Dendritic cell treated with granulocyte-macrophage colony-stimulating factor and Interleukin-4, amounts not matched to agents 40 ng/mL and 50 ng/mL, for 4 days (primary cell): ENCODE results near the gene MYO5A.
"Not testable (repeated sequence)": the region's sequence is repeated elsewhere in the genome, so short reads cannot be mapped to it uniquely, and the experiment has no call there.

Experiments
- H3K27ac Mint-ChIP-seq: one replicate; pipeline ENCODE4 v1.8.0; 2022; ENCODE audit warnings: mild to moderate bottlenecking, mixed read lengths
- H3K27me3 Mint-ChIP-seq: one replicate; pipeline ENCODE4 v1.8.0; 2022; ENCODE audit warnings: mild to moderate bottlenecking, mixed read lengths
- H3K36me3 Mint-ChIP-seq: one replicate; pipeline ENCODE4 v1.8.0; 2022; ENCODE audit warnings: low read depth, mixed read lengths
- H3K4me1 Mint-ChIP-seq: one replicate; pipeline ENCODE4 v1.8.0; 2022; ENCODE audit warnings: low read depth, mixed read lengths
- H3K4me3 Mint-ChIP-seq: one replicate; pipeline ENCODE4 v1.8.0; 2022; ENCODE audit warnings: mild to moderate bottlenecking, moderate library complexity, mixed read lengths
- H3K9me3 Mint-ChIP-seq: one replicate; pipeline ENCODE4 v1.8.0; 2022; ENCODE audit warnings: mixed read lengths
- intact Hi-C: fragments of 100-400 bp; cut with micrococcal nuclease; formaldehyde crosslinking; loops from one replicate; pipeline ENCODE4 v1.15.0; 2022

The MYO5A gene

DNA sequence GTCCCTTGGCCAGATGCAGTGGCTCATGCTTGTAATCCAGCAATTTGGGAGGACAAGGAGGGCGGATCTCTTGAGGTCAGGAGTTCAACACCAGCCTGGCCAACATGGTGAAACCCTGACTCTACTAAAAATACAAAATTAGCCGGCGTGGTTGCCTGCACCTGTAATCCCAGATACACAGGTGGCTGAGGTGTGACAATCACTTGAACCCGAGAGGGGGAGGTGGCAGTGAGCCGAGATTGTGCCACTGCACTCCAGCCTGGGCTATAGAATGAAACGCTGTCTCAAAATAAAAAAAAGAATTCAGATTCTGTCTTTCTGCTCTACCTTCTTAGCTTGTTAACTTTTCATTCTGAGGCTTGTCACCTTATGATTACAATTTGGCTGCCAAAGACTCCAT is 22.1 kb downstream of the MYO5A start:
- Mint-ChIP-seq H3K4me3 (no peak overlapping the region), H3K27ac (no peak overlapping the region), H3K9me3 (no peaks in the 10 kb centered on the region), H3K4me1 (peaks cover 72% of the 10 kb centered on the region), H3K36me3 (peaks cover 6% of the 10 kb centered on the region), H3K27me3 (no peaks in the 10 kb centered on the region)
- intact Hi-C loops: no loop called here

DNA sequence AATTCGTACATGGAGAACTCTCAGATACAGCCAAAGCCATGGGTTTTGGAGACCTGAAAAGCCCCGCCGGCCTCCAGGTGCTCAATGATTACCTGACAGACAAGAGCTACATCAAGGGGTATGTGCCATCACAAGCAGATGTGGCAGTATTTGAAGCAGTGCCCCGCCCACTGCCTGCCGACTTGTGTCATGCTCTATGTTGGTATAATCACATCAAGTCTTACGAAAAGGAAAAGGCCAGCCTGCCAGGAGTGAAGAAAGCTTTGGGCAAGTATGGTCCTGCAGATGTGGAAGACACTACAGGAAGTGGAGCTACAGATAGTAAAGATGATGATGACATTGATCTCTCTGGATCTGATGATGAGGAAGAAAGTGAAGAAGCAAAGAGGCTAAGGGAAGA is 23.5 kb downstream of the MYO5A start:
- Mint-ChIP-seq H3K4me3 (no peak overlapping the region), H3K4me1 (peaks cover 65% of the 10 kb centered on the region), H3K27ac (peak overlapping the region; percentile 80), H3K36me3 (peaks cover 18% of the 10 kb centered on the region), H3K27me3 (no peaks in the 10 kb centered on the region), H3K9me3 (no peaks in the 10 kb centered on the region)
- intact Hi-C loops: no loop called here

DNA sequence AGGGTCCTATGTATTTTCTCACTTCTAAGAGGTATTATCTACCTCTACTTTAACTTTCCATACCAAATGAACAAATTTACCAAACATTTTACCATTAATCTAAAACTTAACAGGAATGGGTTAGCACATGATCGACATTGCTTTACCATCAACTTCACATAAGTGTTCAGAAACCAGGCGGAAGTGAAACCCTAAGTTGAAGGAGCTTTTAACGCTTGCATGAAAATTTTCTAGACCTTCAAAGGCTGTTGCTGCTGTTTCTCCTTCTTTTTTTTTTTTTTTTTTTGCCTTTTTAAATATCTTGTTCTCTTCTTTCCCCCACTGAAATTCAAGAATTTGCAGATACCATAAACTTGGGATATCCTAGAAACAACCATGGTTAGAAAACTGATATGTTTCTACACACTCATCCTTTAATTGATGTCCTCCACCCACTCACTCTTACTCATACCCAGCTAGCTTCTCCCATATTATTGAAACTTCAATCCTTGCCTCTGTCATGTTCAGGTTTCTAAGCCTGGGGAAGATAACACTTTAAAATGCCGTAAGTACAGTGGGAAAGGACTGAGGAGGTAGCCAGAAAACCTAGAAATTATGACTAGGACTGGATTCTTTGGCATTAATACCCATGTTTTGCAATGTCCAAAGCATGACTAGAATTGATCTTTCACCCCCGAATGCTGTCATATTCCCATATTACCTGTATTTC is 24.7 kb downstream of the MYO5A start:
- intact Hi-C loops: loop anchor here (5.0 kb wide), 1 partner anchor 37 kb away; no protein-coding TSS in a partner anchor
- Mint-ChIP-seq H3K27me3 (no peaks in the 10 kb centered on the region), H3K9me3 (no peaks in the 10 kb centered on the region), H3K36me3 (peaks cover 20% of the 10 kb centered on the region), H3K27ac (peak overlapping the region; percentile 80), H3K4me3 (peak overlapping the region; percentile 37), H3K4me1 (peaks cover 69% of the 10 kb centered on the region)

GRCh38 chr15:52502608-52503007 is 26.1 kb downstream of the MYO5A start:
- H3K27ac Mint-ChIP-seq: peak overlapping the region; percentile 80
- intact Hi-C loops: loop anchor here (5.0 kb wide), 1 partner anchor 35 kb away; no protein-coding TSS in a partner anchor

GRCh38 chr15:52499506-52499905 is 29.2 kb downstream of the MYO5A start:
- Mint-ChIP-seq H3K4me1 (peaks cover 57% of the 10 kb centered on the region), H3K9me3 (no peaks in the 10 kb centered on the region), H3K4me3 (no peak overlapping the region), H3K36me3 (peaks cover 20% of the 10 kb centered on the region), H3K27ac (peak overlapping the region; percentile 53), H3K27me3 (no peaks in the 10 kb centered on the region)
- intact Hi-C loops: no loop called here

More at GRCh38 chr15:52502608-52503007, 26.1 kb downstream of the MYO5A start:
- Mint-ChIP-seq H3K4me3 (no peak overlapping the region), H3K27me3 (no peaks in the 10 kb centered on the region), H3K4me1 (peaks cover 60% of the 10 kb centered on the region), H3K9me3 (no peaks in the 10 kb centered on the region), H3K36me3 (peaks cover 20% of the 10 kb centered on the region)

- peaks cover 49% of the 10 kb centered on the region for H3K4me1 Mint-ChIP-seq
- peaks cover 20% of the 10 kb centered on the region for H3K36me3 Mint-ChIP-seq
- no peak overlapping the region for H3K4me3 Mint-ChIP-seq
- H3K9me3 Mint-ChIP-seq: no peaks in the 10 kb centered on the region
- H3K27ac Mint-ChIP-seq: no peak overlapping the region
- intact Hi-C loops: no loop called here
- no peaks in the 10 kb centered on the region for H3K27me3 Mint-ChIP-seq
Measured at GRCh38 chr15:52498706-52499105, 30.0 kb downstream of the MYO5A start.

GRCh38 chr15:52496776-52497470 is 31.8 kb downstream of the MYO5A start:
- Mint-ChIP-seq H3K4me1 (peaks cover 47% of the 10 kb centered on the region), H3K9me3 (no peaks in the 10 kb centered on the region), H3K36me3 (peaks cover 14% of the 10 kb centered on the region), H3K27ac (peak overlapping the region; percentile 27), H3K27me3 (no peaks in the 10 kb centered on the region), H3K4me3 (no peak overlapping the region)
- intact Hi-C loops: no loop called here

- Mint-ChIP-seq H3K4me1 (peaks cover 53% of the 10 kb centered on the region), H3K4me3 (no peak overlapping the region), H3K36me3 (peaks cover 12% of the 10 kb centered on the region), H3K27me3 (no peaks in the 10 kb centered on the region), H3K27ac (peak overlapping the region; percentile 64), H3K9me3 (no peaks in the 10 kb centered on the region)
- intact Hi-C loops: no loop called here
Measured at GRCh38 chr15:52496175-52496574, 32.5 kb downstream of the MYO5A start.

- no peaks in the 10 kb centered on the region for H3K9me3 Mint-ChIP-seq
- no peak overlapping the region for H3K4me3 Mint-ChIP-seq
- peaks cover 46% of the 10 kb centered on the region for H3K4me1 Mint-ChIP-seq
- H3K27ac Mint-ChIP-seq: no peak overlapping the region
- H3K36me3 Mint-ChIP-seq: peaks cover 2% of the 10 kb centered on the region
- intact Hi-C loops: no loop called here
- no peaks in the 10 kb centered on the region for H3K27me3 Mint-ChIP-seq
Measured at GRCh38 chr15:52495125-52495524, 33.6 kb downstream of the MYO5A start.

DNA sequence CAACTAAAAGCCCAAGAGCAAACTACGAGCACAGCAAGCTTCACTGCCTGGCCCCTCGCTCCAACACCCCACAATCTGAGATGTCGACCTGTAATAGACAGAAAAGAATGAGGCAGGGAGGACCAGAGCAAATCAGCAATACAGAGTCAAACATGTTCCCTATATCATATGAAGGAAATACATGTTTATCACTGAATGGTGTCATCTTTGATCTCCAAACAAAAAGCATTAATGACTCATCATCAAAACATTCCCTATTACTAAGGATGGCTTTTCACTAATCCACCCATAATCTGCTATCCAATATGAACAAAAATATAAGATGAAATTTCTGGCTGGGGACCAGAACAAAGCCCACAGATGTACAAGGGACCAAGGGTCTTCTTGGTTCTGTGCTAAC is 34.7 kb downstream of the MYO5A start:
- no peak overlapping the region for H3K27ac Mint-ChIP-seq
- H3K36me3 Mint-ChIP-seq: no peaks in the 10 kb centered on the region
- no peak overlapping the region for H3K4me3 Mint-ChIP-seq
- H3K4me1 Mint-ChIP-seq: peaks cover 35% of the 10 kb centered on the region
- intact Hi-C loops: no loop called here
- H3K27me3 Mint-ChIP-seq: no peaks in the 10 kb centered on the region
- H3K9me3 Mint-ChIP-seq: no peaks in the 10 kb centered on the region

- Mint-ChIP-seq H3K9me3 (no peaks in the 10 kb centered on the region), H3K36me3 (peaks cover under 1% of the 10 kb centered on the region), H3K27me3 (no peaks in the 10 kb centered on the region), H3K4me3 (no peak overlapping the region), H3K27ac (no peak overlapping the region), H3K4me1 (peaks cover 46% of the 10 kb centered on the region)
- intact Hi-C loops: no loop called here
Measured at GRCh38 chr15:52492132-52492531, 36.5 kb downstream of the MYO5A start.

GRCh38 chr15:52491472-52491871 is 37.2 kb downstream of the MYO5A start:
- Mint-ChIP-seq H3K27me3 (no peaks in the 10 kb centered on the region), H3K4me1 (peaks cover 46% of the 10 kb centered on the region), H3K36me3 (peaks cover 7% of the 10 kb centered on the region), H3K9me3 (no peaks in the 10 kb centered on the region), H3K27ac (no peak overlapping the region), H3K4me3 (no peak overlapping the region)
- intact Hi-C loops: no loop called here

- H3K27ac Mint-ChIP-seq, H3K9me3 Mint-ChIP-seq, H3K27me3 Mint-ChIP-seq, intact Hi-C loops, H3K4me3 Mint-ChIP-seq: not testable (repeated sequence)
- Mint-ChIP-seq H3K36me3 (peaks cover 13% of the 10 kb centered on the region), H3K4me1 (peaks cover 47% of the 10 kb centered on the region)
Measured at GRCh38 chr15:52489430-52489829, 39.2 kb downstream of the MYO5A start.

GRCh38 chr15:52488830-52489229 is 39.9 kb downstream of the MYO5A start:
- peaks cover 13% of the 10 kb centered on the region for H3K36me3 Mint-ChIP-seq
- H3K4me1 Mint-ChIP-seq: peaks cover 53% of the 10 kb centered on the region
- H3K27ac Mint-ChIP-seq: no peak overlapping the region
- no peak overlapping the region for H3K4me3 Mint-ChIP-seq
- intact Hi-C loops: no loop called here
- no peaks in the 10 kb centered on the region for H3K27me3 Mint-ChIP-seq
- H3K9me3 Mint-ChIP-seq: no peaks in the 10 kb centered on the region
